OCI-LY3 (cell line): ENCODE results near the gene DLK1.

Experiments
- H2AFZ ChIP-seq: fragments of 200-600, 300-600 bp; shearing (Covaris generic); 2 replicates; pipeline ENCODE4 v1.6.0; 2014; ENCODE audit warnings: antibody characterized with exemption, low read depth, low read length
- H3K27ac ChIP-seq: fragments of 200-600, 300-600 bp; sonication (generic); 2 replicates; pipeline ENCODE4 v1.5.1; 2014; ENCODE audit warnings: mild to moderate bottlenecking, low read length, moderate library complexity, mixed read lengths
- H3K27me3 ChIP-seq: fragments of 200-600, 300-600 bp; sonication (generic); 2 replicates; pipeline ENCODE4 v1.6.1; 2014; ENCODE audit warnings: low read depth, low read length, mixed read lengths
- H3K36me3 ChIP-seq: fragments of 200-600, 300-600 bp; sonication (generic); replicated peaks from 2 replicates; pipeline ENCODE3; 2014; ENCODE audit warnings: low read depth, low read length, mixed read lengths
- H3K4me1 ChIP-seq: fragments of 300-600, 200-600 bp; sonication (generic); 2 replicates; pipeline ENCODE4 v1.6.1; 2014; ENCODE audit warnings: low read length, mixed read lengths
- H3K4me2 ChIP-seq: fragments of 200-600, 300-600 bp; sonication (generic); 2 replicates; pipeline ENCODE4 v1.6.1; 2014; ENCODE audit warnings: low read length, mixed read lengths
- H3K4me3 ChIP-seq: fragments of 300-600, 200-600 bp; sonication (generic); 2 replicates; pipeline ENCODE4 v1.5.1; 2014; ENCODE audit warnings: antibody characterized with exemption, mild to moderate bottlenecking, low read length, moderate library complexity
- H3K79me2 ChIP-seq: fragments of 300-600, 200-600 bp; shearing (Covaris generic); 2 replicates; pipeline ENCODE4 v1.6.1; 2014; ENCODE audit warnings: mild to moderate bottlenecking, low read length, mixed read lengths
- H3K9ac ChIP-seq: fragments of 300-600, 200-600 bp; shearing (Covaris generic); 2 replicates; pipeline ENCODE4 v1.6.0; 2014; ENCODE audit warnings: mild to moderate bottlenecking, low read length, moderate library complexity
- H3K9me3 ChIP-seq: fragments of 200-600, 300-600 bp; shearing (Covaris generic); 2 replicates; pipeline ENCODE4 v1.6.1; 2014; ENCODE audit warnings: low read length, mixed read lengths; ENCODE audit not compliant: insufficient read depth
- H4K20me1 ChIP-seq: fragments of 200-600, 300-600 bp; sonication (generic); 2 replicates; pipeline ENCODE4 v1.6.1; 2016; ENCODE audit warnings: low read length, mixed read lengths; ENCODE audit not compliant: insufficient read depth
- EZH2phosphoT487 ChIP-seq: fragments of 200-600 bp; shearing (Covaris generic); IDR thresholded peaks from 2 replicates; pipeline ENCODE4 v1.6.1; 2018; ENCODE audit warnings: antibody characterized with exemption, mixed run types, low read depth
- TF ChIP-seq, protein P1 (sequence below): fragments of 200-600, 300-600 bp; sonication (generic); IDR thresholded peaks from 2 replicates; pipeline ENCODE4 v1.5.1; 2014; ENCODE audit warnings: antibody characterized with exemption, low read length, low read depth

DLK1 gene

DNA sequence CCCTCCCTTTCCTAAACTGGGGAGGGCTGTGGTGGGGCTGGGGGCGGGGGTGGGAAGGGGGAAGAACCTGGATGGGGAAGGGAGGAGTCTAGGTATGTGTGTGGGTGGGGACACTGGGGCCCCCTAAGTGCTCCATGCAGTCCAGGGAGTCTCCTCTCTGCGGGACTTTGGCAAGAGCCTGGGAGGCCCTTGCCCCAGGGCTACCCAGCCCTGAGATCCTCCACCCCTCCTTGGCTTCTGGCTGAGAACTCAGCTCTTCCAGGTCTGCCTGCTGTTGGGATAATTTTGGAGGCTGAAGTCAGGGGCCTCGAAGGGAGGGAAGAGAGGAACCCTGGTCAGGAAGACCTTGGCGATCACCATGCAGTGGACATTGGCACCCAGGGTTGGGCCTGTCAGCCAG, 2.2 kb upstream of the DLK1 start:
- Histone ChIP-seq H3K4me1 (no peaks in the 10 kb centered on the region), H3K27me3 (peaks cover 24% of the 10 kb centered on the region), H3K4me3 (no peak overlapping the region), H3K4me2 (no peak overlapping the region), H2AFZ (no peak overlapping the region), H3K36me3 (no peaks in the 10 kb centered on the region), H3K9me3 (no peaks in the 10 kb centered on the region), H3K27ac (no peak overlapping the region), H4K20me1 (no peaks in the 10 kb centered on the region), H3K79me2 (no peaks in the 10 kb centered on the region), H3K9ac (no peak overlapping the region)
- TF ChIP-seq, protein P1, sequence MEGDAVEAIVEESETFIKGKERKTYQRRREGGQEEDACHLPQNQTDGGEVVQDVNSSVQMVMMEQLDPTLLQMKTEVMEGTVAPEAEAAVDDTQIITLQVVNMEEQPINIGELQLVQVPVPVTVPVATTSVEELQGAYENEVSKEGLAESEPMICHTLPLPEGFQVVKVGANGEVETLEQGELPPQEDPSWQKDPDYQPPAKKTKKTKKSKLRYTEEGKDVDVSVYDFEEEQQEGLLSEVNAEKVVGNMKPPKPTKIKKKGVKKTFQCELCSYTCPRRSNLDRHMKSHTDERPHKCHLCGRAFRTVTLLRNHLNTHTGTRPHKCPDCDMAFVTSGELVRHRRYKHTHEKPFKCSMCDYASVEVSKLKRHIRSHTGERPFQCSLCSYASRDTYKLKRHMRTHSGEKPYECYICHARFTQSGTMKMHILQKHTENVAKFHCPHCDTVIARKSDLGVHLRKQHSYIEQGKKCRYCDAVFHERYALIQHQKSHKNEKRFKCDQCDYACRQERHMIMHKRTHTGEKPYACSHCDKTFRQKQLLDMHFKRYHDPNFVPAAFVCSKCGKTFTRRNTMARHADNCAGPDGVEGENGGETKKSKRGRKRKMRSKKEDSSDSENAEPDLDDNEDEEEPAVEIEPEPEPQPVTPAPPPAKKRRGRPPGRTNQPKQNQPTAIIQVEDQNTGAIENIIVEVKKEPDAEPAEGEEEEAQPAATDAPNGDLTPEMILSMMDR = no peak
- no peak for TF ChIP-seq EZH2phosphoT487

DNA sequence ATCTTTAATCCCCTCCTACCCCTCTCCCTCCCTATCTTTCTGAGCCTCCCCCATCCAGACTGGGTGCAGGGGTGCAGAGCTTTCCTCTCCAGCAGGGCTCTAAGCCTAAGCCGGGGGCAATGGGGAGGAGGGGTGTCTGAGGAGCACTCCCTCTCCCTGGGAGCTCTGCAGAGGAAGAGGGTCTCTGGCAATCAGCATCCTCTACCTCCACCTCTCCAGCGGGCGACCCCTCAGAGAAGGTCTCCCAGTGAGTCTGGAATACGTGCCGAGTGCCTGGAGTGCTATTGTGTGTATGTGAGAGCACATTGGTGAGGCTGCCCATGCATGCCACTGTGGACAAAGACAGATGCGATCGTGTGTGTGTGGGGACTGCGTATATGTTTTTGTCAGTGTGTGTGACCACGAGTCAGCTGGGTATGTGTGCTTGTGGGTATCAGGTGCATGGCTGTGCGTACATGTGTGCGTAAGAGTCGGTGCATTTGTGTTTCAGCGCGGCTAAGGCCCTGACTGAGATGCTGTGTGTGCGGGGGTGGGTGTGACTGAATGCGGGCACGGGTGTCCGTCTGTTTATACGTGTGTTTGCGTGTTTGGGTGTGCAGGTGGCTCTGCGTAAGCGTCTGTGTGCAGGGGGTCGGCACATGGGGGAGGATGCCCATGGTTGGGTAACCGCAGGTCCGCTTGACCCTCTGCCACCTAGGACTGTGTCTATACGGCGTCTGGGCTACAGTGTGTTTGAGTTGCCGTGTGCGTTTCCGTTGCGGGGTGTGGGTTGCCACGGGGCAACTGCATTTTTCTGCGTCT, 905 bp upstream of the DLK1 start:
- Histone ChIP-seq H3K4me1 (no peaks in the 10 kb centered on the region), H3K79me2 (no peaks in the 10 kb centered on the region), H3K36me3 (no peaks in the 10 kb centered on the region), H2AFZ (no peak overlapping the region), H3K9ac (no peak overlapping the region), H3K27me3 (peaks cover 21% of the 10 kb centered on the region), H3K27ac (no peak overlapping the region), H4K20me1 (no peaks in the 10 kb centered on the region), H3K4me2 (no peak overlapping the region), H3K9me3 (no peaks in the 10 kb centered on the region), H3K4me3 (no peak overlapping the region)
- TF ChIP-seq EZH2phosphoT487 = no peak
- TF ChIP-seq, protein P1 = no peak

DNA sequence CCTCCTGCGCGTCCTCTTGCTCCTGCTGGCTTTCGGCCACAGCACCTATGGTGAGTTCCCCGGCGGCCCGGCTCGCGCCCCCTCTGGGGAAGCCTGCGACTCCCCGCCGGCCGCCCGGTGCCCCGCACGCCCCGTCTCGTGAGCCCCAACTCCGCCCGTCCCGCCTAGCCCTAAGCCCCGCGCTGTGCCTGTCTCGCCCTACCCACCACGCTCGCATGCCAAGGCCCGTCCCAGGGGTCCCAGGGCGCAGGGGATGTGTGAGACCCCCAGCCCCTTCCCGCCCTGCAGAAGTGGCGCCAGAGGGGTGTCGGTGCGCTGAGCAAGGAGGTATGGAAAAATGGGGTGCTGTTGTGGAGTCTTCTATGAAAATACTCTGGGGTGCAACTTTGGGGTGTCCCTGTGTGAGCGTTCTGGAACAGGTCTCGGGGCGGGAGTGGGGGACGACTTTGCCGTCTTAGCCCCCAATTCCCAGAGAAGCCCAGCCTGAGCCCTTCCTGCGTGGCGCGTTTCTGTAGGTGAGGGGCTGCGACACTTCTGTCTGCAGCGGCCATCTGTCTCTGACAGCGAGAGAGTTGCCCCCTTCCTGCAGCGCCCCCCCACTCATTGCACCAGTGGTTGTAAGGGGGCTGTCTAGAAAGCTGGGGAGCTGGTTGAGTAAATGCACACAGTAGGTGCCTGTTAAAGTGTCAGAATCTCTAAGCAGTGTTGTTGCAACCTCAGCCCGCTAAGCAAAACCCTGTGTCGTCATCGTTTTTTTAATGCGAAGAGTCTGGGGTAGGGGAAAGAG, 587 bp downstream of the DLK1 start:
- no peaks in the 10 kb centered on the region for H4K20me1 ChIP-seq
- H3K79me2 ChIP-seq = no peaks in the 10 kb centered on the region
- H3K9ac ChIP-seq = no peak overlapping the region
- H3K4me1 ChIP-seq = no peaks in the 10 kb centered on the region
- peaks cover 6% of the 10 kb centered on the region for H3K27me3 ChIP-seq
- no peak overlapping the region for H3K4me2 ChIP-seq
- H3K4me3 ChIP-seq = no peak overlapping the region
- TF ChIP-seq, protein P1 = no peak
- no peak for TF ChIP-seq EZH2phosphoT487
- H3K36me3 ChIP-seq = no peaks in the 10 kb centered on the region
- H3K27ac ChIP-seq = no peak overlapping the region
- H2AFZ ChIP-seq = no peak overlapping the region
- no peaks in the 10 kb centered on the region for H3K9me3 ChIP-seq

DNA sequence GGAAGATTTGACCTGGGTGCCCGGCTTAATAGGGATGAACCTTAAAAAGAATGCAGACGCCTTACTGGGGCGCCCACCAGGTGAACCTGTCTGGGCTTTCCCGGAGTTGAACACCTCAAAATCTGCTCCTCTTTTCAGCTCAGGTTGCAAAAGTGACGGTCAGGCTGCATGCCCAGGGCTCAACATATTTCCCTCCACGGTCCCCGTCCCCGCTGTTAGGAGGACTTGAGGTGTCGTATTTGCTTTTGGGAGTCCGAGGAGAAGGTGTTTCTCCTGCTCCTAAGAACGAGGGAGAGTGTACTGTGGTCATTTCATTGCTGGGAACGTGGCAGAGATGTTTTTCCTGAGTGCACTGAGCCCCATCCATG, 1.2 kb downstream of the DLK1 start:
- no peaks in the 10 kb centered on the region for H3K79me2 ChIP-seq
- H2AFZ ChIP-seq = no peak overlapping the region
- no peaks in the 10 kb centered on the region for H3K4me1 ChIP-seq
- no peaks in the 10 kb centered on the region for H3K36me3 ChIP-seq
- H3K4me3 ChIP-seq = no peak overlapping the region
- no peak for TF ChIP-seq EZH2phosphoT487
- TF ChIP-seq, protein P1 = no peak
- H4K20me1 ChIP-seq = no peaks in the 10 kb centered on the region
- no peaks in the 10 kb centered on the region for H3K9me3 ChIP-seq
- no peak overlapping the region for H3K4me2 ChIP-seq
- no peak overlapping the region for H3K9ac ChIP-seq
- H3K27ac ChIP-seq = no peak overlapping the region
- 0 out of 2 replicates have a peak, but pooled peaks cover under 1% of the 10 kb centered on the region for H3K27me3 ChIP-seq
